OCI-LY7 (cell line): ENCODE measurements around the gene SYNE3. TPM values are rescaled to one million over a fixed set of nuclear protein-coding genes. Genes with fewer than 3 reads are reported as not detected.

Source experiments
- BruUV-seq: library from RNA; stranded (reverse); fragments of 400-500 nt; replicated peaks from 2 replicates; lab custom pipeline; 2021; lab: Mats Ljungman, UMichigan
- CTCF ChIA-PET: fragments of 300-600 bp; sonication (Branson Sonifier 250); formaldehyde crosslinking; loops from one replicate; lab custom pipeline; 2022; ENCODE audit warnings: antibody characterized with exemption; ENCODE audit not compliant: unreplicated experiment; lab: Charles Lee
- POLR2A ChIA-PET: fragments of 300-600 bp; sonication (Branson Sonifier 250); formaldehyde crosslinking; loops from one replicate; lab custom pipeline; 2022; ENCODE audit warnings: antibody characterized with exemption; lab: Charles Lee
- DNase-seq: peaks from one replicate; pipeline ENCODE4 v3.0.0-alpha.2; 2015; ENCODE audit warnings: low spot score
- H2AFZ ChIP-seq: fragments of 200-600 bp; sonication (generic), shearing (Covaris generic); 2 replicates; pipeline ENCODE4 v1.6.1; 2014; ENCODE audit warnings: mild to moderate bottlenecking, antibody characterized with exemption, low read length, moderate library complexity
- H3K27ac ChIP-seq: fragments of 200-600 bp; sonication (generic); 2 replicates; pipeline ENCODE4 v1.5.1; 2014; ENCODE audit warnings: mixed run types, low read depth, mild to moderate bottlenecking, moderate library complexity, low read length, inconsistent platforms; ENCODE audit not compliant: poor library complexity, severe bottlenecking
- H3K36me3 ChIP-seq: fragments of 200-600 bp; sonication (generic); 2 replicates; pipeline ENCODE4 v1.6.1; 2014; ENCODE audit warnings: mild to moderate bottlenecking, antibody characterized with exemption, low read length, moderate library complexity, mixed read lengths; ENCODE audit not compliant: insufficient read depth
- H3K4me1 ChIP-seq: fragments of 200-600 bp; sonication (generic); 2 replicates; pipeline ENCODE4 v1.5.1; 2014; ENCODE audit warnings: mild to moderate bottlenecking, low read length; ENCODE audit not compliant: insufficient read depth, poor library complexity, severe bottlenecking
- H3K4me2 ChIP-seq: fragments of 200-600 bp; sonication (generic); 2 replicates; pipeline ENCODE4 v1.6.1; 2014; ENCODE audit warnings: mild to moderate bottlenecking, low read length
- H3K4me3 ChIP-seq: fragments of 200-600 bp; sonication (generic); 2 replicates; pipeline ENCODE4 v1.5.1; 2014; ENCODE audit warnings: mild to moderate bottlenecking, low read depth, low read length; ENCODE audit not compliant: poor library complexity, severe bottlenecking
- H3K79me2 ChIP-seq: fragments of 200-600 bp; sonication (generic); 2 replicates; pipeline ENCODE4 v1.6.1; 2016; ENCODE audit warnings: low read depth, mild to moderate bottlenecking, low read length, moderate library complexity, mixed read lengths; ENCODE audit not compliant: insufficient read depth
- H3K9me2 ChIP-seq: fragments of 200-600 bp; sonication (generic); 2 replicates; pipeline ENCODE4 v1.6.1; 2016; ENCODE audit warnings: mild to moderate bottlenecking, low read length, mixed read lengths; ENCODE audit not compliant: insufficient read depth
- H3K9me3 ChIP-seq: fragments of 200-600 bp; sonication (generic); 2 replicates; pipeline ENCODE4 v1.6.1; 2014; ENCODE audit warnings: mild to moderate bottlenecking, mixed run types, low read length, mixed read lengths
- H4K20me1 ChIP-seq: fragments of 200-600 bp; sonication (generic); 2 replicates; pipeline ENCODE4 v1.6.1; 2014; ENCODE audit warnings: mild to moderate bottlenecking, antibody characterized with exemption, low read length, moderate library complexity, mixed read lengths; ENCODE audit not compliant: insufficient read depth
- CTCF ChIP-seq: fragments of 200-600 bp; sonication (generic); conservative IDR thresholded peaks from 2 replicates; pipeline ENCODE4 v1.5.1; 2014; ENCODE audit warnings: mild to moderate bottlenecking, antibody characterized with exemption, low read length, moderate library complexity, mixed read lengths
- EZH2phosphoT487 ChIP-seq: fragments of 200-600 bp; sonication (generic); IDR thresholded peaks from 2 replicates; pipeline ENCODE4 v1.6.1; 2018; ENCODE audit warnings: low read depth, borderline replicate concordance, mild to moderate bottlenecking, mixed run types, antibody characterized with exemption, low read length, moderate library complexity, mixed read lengths
- intact Hi-C: fragments of 100-400 bp; cut with micrococcal nuclease; formaldehyde crosslinking; loops from one replicate; pipeline ENCODE4 v1.10.0; 2022; ENCODE audit not compliant: unreplicated experiment
- total RNA-seq, 2 experiments: library from RNA; depleted of rRNA in 1 of 2; stranded (reverse); fragments of >200 nt in 1 of 2; shearing (Covaris generic) in 1 of 2; gene quantifications; 2 replicates each; pipeline ENCODE4 v1.2.3, GENCODE V29; 2014 to 2022

The SYNE3 gene
- total RNA-seq, 2 experiments from 2014 or later, result 0.60 to 4.1 TPM

- Histone ChIP-seq H2AFZ (no peak overlapping the region), H4K20me1 (no peaks in the 10 kb centered on the region), H3K9me2 (no peaks in the 10 kb centered on the region), H3K4me3 (no peak overlapping the region), H3K27ac (no peak overlapping the region), H3K79me2 (peaks cover 10% of the 10 kb centered on the region; the same call in 1 of the 2 replicates), H3K36me3 (peaks cover 16% of the 10 kb centered on the region; the same call in 1 of the 2 replicates), H3K9me3 (peaks cover 10% of the 10 kb centered on the region; the same call in 1 of the 2 replicates), H3K4me1 (peaks cover 70% of the 10 kb centered on the region), H3K4me2 (no peak overlapping the region)
- BruUV-seq, result no TSS peak
- no peak for DNase-seq
- TF ChIP-seq CTCF, result no peak
- TF ChIP-seq EZH2phosphoT487, result no peak
- ChIA-PET POLR2A (interaction anchor here (0.7 to 1.4 kb wide), 7 partner anchors 15 to 49 kb away, joined by 3 to 5 read pairs (median 4); no protein-coding TSS in a partner anchor), CTCF (no interaction called here)
- intact Hi-C loops, result no loop called here
Measured at GRCh38 chr14:95493503-95493902, 22.9 kb downstream of the SYNE3 start.

- no peak for DNase-seq
- BruUV-seq, result no TSS peak
Measured at GRCh38 chr14:95491936-95492608, 24.4 kb downstream of the SYNE3 start.

More at GRCh38 chr14:95491936-95492608, 24.4 kb downstream of the SYNE3 start:
- ChIA-PET POLR2A (interaction anchor here (1.1 to 1.4 kb wide), 2 partner anchors 9 to 47 kb away, joined by 3 to 4 read pairs; no protein-coding TSS in a partner anchor), CTCF (no interaction called here)
- no peaks in the 10 kb centered on the region for H3K9me2 ChIP-seq
- H3K27ac ChIP-seq, result no peak overlapping the region
- peaks cover 15% of the 10 kb centered on the region; the same call in 1 of the 2 replicates for H3K79me2 ChIP-seq
- intact Hi-C loops, result no loop called here
- H2AFZ ChIP-seq, result no peak overlapping the region
- peaks cover 10% of the 10 kb centered on the region; the same call in 1 of the 2 replicates for H3K9me3 ChIP-seq
- no peak overlapping the region for H3K4me2 ChIP-seq
- peaks cover 16% of the 10 kb centered on the region; the same call in 1 of the 2 replicates for H3K36me3 ChIP-seq
- no peak overlapping the region for H3K4me3 ChIP-seq
- TF ChIP-seq CTCF (no peak), EZH2phosphoT487 (no peak)
- H3K4me1 ChIP-seq, result peaks cover 68% of the 10 kb centered on the region
- no peaks in the 10 kb centered on the region for H4K20me1 ChIP-seq
